Measurements from ENCODE around the gene DPYSL5.

DNA sequence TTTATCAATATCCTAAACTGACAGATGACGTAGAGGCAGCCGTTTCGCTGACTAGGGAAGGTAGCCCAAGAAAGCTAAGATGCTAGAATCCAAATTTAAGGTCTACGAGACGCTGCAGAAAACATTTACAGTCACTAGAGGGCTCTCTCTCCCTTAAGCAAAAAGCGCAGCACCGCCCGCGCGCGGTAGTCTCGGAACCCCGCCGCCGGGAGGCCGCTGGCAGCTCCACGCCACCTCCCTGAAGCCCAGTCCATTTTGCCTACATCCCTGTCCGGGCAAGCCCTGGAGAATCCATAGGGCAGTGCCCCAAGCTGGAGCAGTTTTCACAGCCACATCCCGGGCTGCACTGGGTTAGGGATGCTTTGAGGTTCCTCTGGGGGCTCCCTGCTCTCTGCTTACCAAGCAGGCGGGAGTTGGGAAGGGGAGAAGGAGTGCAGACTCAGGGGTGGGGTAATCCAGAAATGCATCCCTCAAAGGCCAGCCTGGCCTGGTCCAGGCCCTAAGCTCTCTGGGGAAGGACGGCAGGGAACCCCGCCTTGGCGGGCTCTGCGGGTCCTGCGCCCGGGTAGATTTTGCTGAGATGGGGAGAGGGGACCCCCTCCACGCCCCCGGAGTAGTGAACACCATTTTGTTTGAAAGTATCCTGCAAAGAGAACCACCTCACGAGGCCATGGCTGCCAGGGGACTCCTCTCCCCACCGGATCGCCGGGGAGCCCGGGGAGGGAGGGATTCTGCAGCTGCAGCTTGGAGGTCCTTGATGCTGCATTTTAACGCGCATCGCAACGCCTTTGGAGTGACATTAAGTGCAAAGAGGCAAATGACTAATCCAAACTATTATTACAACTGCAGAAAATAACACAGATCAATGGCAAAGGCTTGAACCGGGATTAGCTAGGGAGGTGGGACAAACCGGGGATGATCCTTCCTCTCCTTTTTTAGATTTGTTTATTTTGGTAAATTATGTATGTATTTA, 1.3 kb upstream of the DPYSL5 start:
- TF ChIP-seq ZNF384 (IDR thresholded peaks at IDR 0.05) (no peak), ELF4 (IDR thresholded peaks at IDR 0.05) (no peak), SUZ12 (IDR thresholded peaks at IDR 0.05) (no peak), L3MBTL2 (conservative IDR thresholded peaks at IDR 0.05) (no peak), FOXM1 (IDR thresholded peaks at IDR 0.05; ENCODE audit: borderline replicate concordance) (no peak), NFRKB (IDR thresholded peaks at IDR 0.05) (no peak), FOXA1 (IDR thresholded peaks at IDR 0.05) (no peak), ARNT (IDR thresholded peaks at IDR 0.05) (no peak)
- TF ChIP-seq, protein P1, sequence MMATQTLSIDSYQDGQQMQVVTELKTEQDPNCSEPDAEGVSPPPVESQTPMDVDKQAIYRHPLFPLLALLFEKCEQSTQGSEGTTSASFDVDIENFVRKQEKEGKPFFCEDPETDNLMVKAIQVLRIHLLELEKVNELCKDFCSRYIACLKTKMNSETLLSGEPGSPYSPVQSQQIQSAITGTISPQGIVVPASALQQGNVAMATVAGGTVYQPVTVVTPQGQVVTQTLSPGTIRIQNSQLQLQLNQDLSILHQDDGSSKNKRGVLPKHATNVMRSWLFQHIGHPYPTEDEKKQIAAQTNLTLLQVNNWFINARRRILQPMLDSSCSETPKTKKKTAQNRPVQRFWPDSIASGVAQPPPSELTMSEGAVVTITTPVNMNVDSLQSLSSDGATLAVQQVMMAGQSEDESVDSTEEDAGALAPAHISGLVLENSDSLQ (IDR thresholded peaks at IDR 0.05) = no peak

Measured in HEK293T (cell line).